Heart right ventricle (tissue), 16 donors: Measurements from ENCODE around the gene AMZ1. TPM values are rescaled to one million over a fixed set of nuclear protein-coding genes. Genes with fewer than 3 reads are reported as not detected.
"Not testable (repeated sequence)": the region's sequence is repeated elsewhere in the genome, so short reads cannot be mapped to it uniquely, and the experiment has no call there.

ENCODE experiments used
- ATAC-seq, 8 donors: fragments of 200-7000 bp; cut with Tn5 transposase; one replicate each; pipeline ENCODE4 v1.9.1; 2020; ENCODE audit warnings: mild to moderate bottlenecking in 8 of 8, moderate library complexity in 8 of 8, moderate number of reproducible peaks in 1 of 8
- DNase-seq, 2 donors: peaks; one replicate each; pipeline ENCODE4 v3.0.0-alpha.2; 2020
- H3K27ac ChIP-seq, 10 donors: fragments of 200-600 bp; sonication (generic) in 2 of 10; one replicate each; pipeline versions ENCODE4 v1.5.0 to v1.8.0; 2020 to 2022; ENCODE audit warnings: mild to moderate bottlenecking in 3 of 10
- H3K27me3 ChIP-seq, 7 donors: fragments of 200-600 bp; one replicate each; pipeline ENCODE4 v1.8.0; 2021 to 2022; ENCODE audit warnings: mild to moderate bottlenecking in 2 of 7
- H3K36me3 ChIP-seq, 9 donors: fragments of 200-600 bp; sonication (generic) in 1 of 9; one replicate each; pipeline versions ENCODE4 v1.5.0 to v1.8.0; 2020 to 2022; ENCODE audit warnings: mild to moderate bottlenecking in 2 of 9
- H3K4me1 ChIP-seq, 9 donors: fragments of 200-600 bp; sonication (generic) in 1 of 9; one replicate each; pipeline versions ENCODE4 v1.5.0 to v1.8.0; 2020 to 2022; ENCODE audit warnings: mild to moderate bottlenecking in 4 of 9
- H3K4me3 ChIP-seq, 10 donors: fragments of 200-600 bp; sonication (generic) in 2 of 10; one replicate each; pipeline versions ENCODE4 v1.5.0 to v1.8.0; 2020 to 2022; ENCODE audit warnings: mild to moderate bottlenecking in 7 of 10, moderate library complexity in 2 of 10
- H3K9me3 ChIP-seq, 11 donors: fragments of 200-600 bp in 10 of 11; sonication (generic) in 2 of 11; one replicate each; pipeline versions ENCODE4 v1.5.0 to v1.8.0; 2013 to 2022; ENCODE audit warnings: mild to moderate bottlenecking in 2 of 11, control low read depth in 1 of 11, moderate library complexity in 1 of 11
- CTCF ChIP-seq, 9 donors: fragments of 200-600 bp; sonication (generic) in 2 of 9; IDR thresholded peaks; one replicate each; pipeline versions ENCODE4 v1.5.0 to v1.8.0; 2021 to 2022; ENCODE audit warnings: antibody characterized with exemption in 9 of 9, mild to moderate bottlenecking in 5 of 9, moderate library complexity in 1 of 9
- WGBS, 2 donors: extraction: QIAGEN DNeasy Blood & Tissue Kit; methylation state at CpG; one replicate each; pipeline ENCODE4 v1.1.7; 2013; ENCODE audit warnings: inconsistent platforms in 1 of 2; 5-methylcytosine and 5-hydroxymethylcytosine counted together
- intact Hi-C, 10 donors: fragments of 100-400 bp; cut with DNase I; formaldehyde crosslinking; loops; one replicate each; pipeline versions ENCODE4 v1.11.1 to v1.14.2; 2022
- polyA plus RNA-seq, 2 donors: library from polyadenylated mRNA; stranded (reverse); fragments of 200-250 nt; gene quantifications; one replicate each; pipeline ENCODE4 v1.2.3, GENCODE V29; 2013
- total RNA-seq, 10 donors: library from RNA; stranded (reverse); fragmentation: NEBNext Ultra II Directional in 3 of 10; extraction: Animal tissue kit (Norgen Biotek cat#: 25700) in 3 of 10; gene quantifications; one replicate each; pipeline versions ENCODE4 v1.2.1 to v1.2.4, GENCODE V29; 2021 to 2023
- donor health status: Arrhythmogenic right ventricular cardiomyopathy.
- donor health status: ischemic (EF 13 %, LVEDD 7.1; RV severe dilation, severe dysfunction).
- donor health status: healthy with polysubstance abuse.
- donor health status: DM: no; HTN: yes; CAD: no.
- donor health status: DM: no; HTN: no; CAD: no.
- donor health status: ischemic (EF 25% LVEDD 6.9; RV normal size, moderate dysfunction).
- donor health status: ischemic (EF 25% LVEDD 5.7; RV mildly dilated, moderate dysfunction).
- donor health status: healthy.
- donor health status: DM: yes; HTN: yes; CAD: no.
- donor health status: Ischemic cardiomyopathy.
- donor health status: ischemic (EF 35%, LVEDD 5.7; RV mildly dilated, moderate dysfunction).
- donor health status: nonischemic (EF 11% LVEDD 7.7; RV severe dilation, severe dysfunction).
- donor health status: DM: yes; HTN: yes; CAD: no.
- donor health status: PGD.
- donor health status: ischemic (EF 29% LVEDD 5.4; RV normal size, mild dysfunction).
- donor health status: nonischemic (EF 23%, LVEDD 6.1; RV moderate dilation, normal function).

The AMZ1 gene
- total and polyA plus RNA-seq, 12 donors = 0.04 to 0.11 (median 0.07) TPM; not detected in 4

- peaks cover 0 to 13% (median 5%) of the 10 kb centered on the region in 9 donors for H3K4me1 ChIP-seq
- no peak overlapping the region for H3K4me3 ChIP-seq
- WGBS, 2 donors = 97% methylated on average over 4 of the region's 4 CpGs
- no peaks in the 10 kb centered on the region for H3K9me3 ChIP-seq
- no peaks in the 10 kb centered on the region for H3K27me3 ChIP-seq
- no peak overlapping the region for H3K27ac ChIP-seq
- DNase-seq = no peak
- peaks cover 0 to 86% (median 9%) of the 10 kb centered on the region in 9 donors for H3K36me3 ChIP-seq
- intact Hi-C loops = loop anchor here in 1 of 10 donors (10.0 kb wide), 1 partner anchor 82 kb away; no protein-coding TSS in a partner anchor
- no peak for TF ChIP-seq CTCF (IDR thresholded peaks at IDR 0.05)
- ATAC-seq = no peak
Measured at GRCh38 chr7:2722591-2722990, 34.6 kb downstream of the AMZ1 start.

- no peaks in the 10 kb centered on the region for H3K9me3 ChIP-seq
- intact Hi-C loops = loop anchor here in 1 of 10 donors (10.0 kb wide), 1 partner anchor 82 kb away; no protein-coding TSS in a partner anchor
- 87% methylated on average over 23 of the region's 23 CpGs for WGBS, 2 donors
- H3K4me1 ChIP-seq = peaks cover 0 to 14% (median 0%) of the 10 kb centered on the region in 9 donors
- DNase-seq (no peak), ATAC-seq (no peak)
- peaks cover 0 to 82% (median 9%) of the 10 kb centered on the region in 9 donors for H3K36me3 ChIP-seq
- no peak overlapping the region for H3K27ac ChIP-seq
- no peak overlapping the region for H3K4me3 ChIP-seq
- H3K27me3 ChIP-seq = no peaks in the 10 kb centered on the region
- TF ChIP-seq CTCF (IDR thresholded peaks at IDR 0.05) = no peak
Measured at GRCh38 chr7:2723138-2723850, 35.3 kb downstream of the AMZ1 start.

GRCh38 chr7:2724036-2724435 lies 36.0 kb downstream of the AMZ1 start:
- not testable (repeated sequence) for H3K27me3 ChIP-seq, H3K27ac ChIP-seq, H3K9me3 ChIP-seq, DNase-seq, ATAC-seq, H3K4me3 ChIP-seq
- Histone ChIP-seq H3K36me3 (peaks cover 0 to 80% (median 9%) of the 10 kb centered on the region in 9 donors), H3K4me1 (peaks cover 0 to 20% (median 0%) of the 10 kb centered on the region in 9 donors)
- WGBS, 2 donors = 95 to 97% methylated on average over 15 of the region's 15 CpGs
- intact Hi-C loops = loop anchor here in 1 of 10 donors (10.0 kb wide), 1 partner anchor 81 kb away; no protein-coding TSS in a partner anchor

- Histone ChIP-seq H3K27ac (no peak overlapping the region), H3K4me1 (peaks cover 0 to 26% (median 0%) of the 10 kb centered on the region in 9 donors), H3K9me3 (no peaks in the 10 kb centered on the region), H3K36me3 (peaks cover 0 to 82% (median 9%) of the 10 kb centered on the region in 9 donors), H3K4me3 (no peak overlapping the region), H3K27me3 (no peaks in the 10 kb centered on the region)
- intact Hi-C loops = loop anchor here in 1 of 10 donors (10.0 kb wide), 1 partner anchor 80 kb away; no protein-coding TSS in a partner anchor
- WGBS, 2 donors = 95% methylated on average over 31 of the region's 31 CpGs
- DNase-seq (no peak), ATAC-seq (no peak)
- no peak for TF ChIP-seq CTCF (IDR thresholded peaks at IDR 0.05)
Measured at GRCh38 chr7:2724453-2725177, 36.6 kb downstream of the AMZ1 start.
